Erythroblast (primary cell): Measurements from ENCODE around the gene EIF5AL1.

Experiments
- DNase-seq, 2 experiments: peaks; one replicate each; lab custom pipeline; 2025; lab: John Stamatoyannopoulos, UW
- GATA1 ChIP-seq: IDR thresholded peaks from 2 replicates; pipeline ENCODE4 v1.6.1; 2011; ENCODE audit warnings: low read depth, mild to moderate bottlenecking, control low read depth, low read length, moderate library complexity
- POLR2A ChIP-seq: IDR thresholded peaks from 2 replicates; pipeline ENCODE4 v1.6.1; 2011; ENCODE audit warnings: mild to moderate bottlenecking, low read length

The EIF5AL1 gene

GRCh38 chr10:79477456-79477855, 34.9 kb upstream of the EIF5AL1 start:
- TF ChIP-seq POLR2A (no peak), GATA1 (no peak)
- no peak for DNase-seq

GRCh38 chr10:79479283-79479909, 32.9 kb upstream of the EIF5AL1 start:
- TF ChIP-seq GATA1: no peak
- no peak for TF ChIP-seq POLR2A
- no peak for DNase-seq

- TF ChIP-seq POLR2A (no peak), GATA1 (no peak)
- DNase-seq: no peak
Measured at GRCh38 chr10:79482304-79482703, 30.0 kb upstream of the EIF5AL1 start.

GRCh38 chr10:79482741-79483140, 29.6 kb upstream of the EIF5AL1 start:
- TF ChIP-seq POLR2A (no peak), GATA1 (no peak)
- DNase-seq: no peak

- TF ChIP-seq POLR2A (no peak), GATA1 (no peak)
- no peak for DNase-seq
Measured at GRCh38 chr10:79483299-79483698, 29.0 kb upstream of the EIF5AL1 start.

GRCh38 chr10:79483948-79484347, 28.4 kb upstream of the EIF5AL1 start:
- DNase-seq: no peak

GRCh38 chr10:79484476-79484875, 27.9 kb upstream of the EIF5AL1 start:
- no peak for TF ChIP-seq GATA1
- no peak for TF ChIP-seq POLR2A
- no peak for DNase-seq

More at GRCh38 chr10:79483948-79484347, 28.4 kb upstream of the EIF5AL1 start:
- no peak for TF ChIP-seq GATA1
- no peak for TF ChIP-seq POLR2A

GRCh38 chr10:79487296-79488194, 24.8 kb upstream of the EIF5AL1 start:
- TF ChIP-seq POLR2A: no peak
- no peak for TF ChIP-seq GATA1
- DNase-seq: peak; percentile 64 to 65

GRCh38 chr10:79488336-79488735, 24.0 kb upstream of the EIF5AL1 start:
- DNase-seq: no peak
- no peak for TF ChIP-seq POLR2A
- no peak for TF ChIP-seq GATA1

- DNase-seq: no peak
- TF ChIP-seq POLR2A (no peak), GATA1 (no peak)
Measured at GRCh38 chr10:79488870-79489269, 23.5 kb upstream of the EIF5AL1 start.

- TF ChIP-seq POLR2A (no peak), GATA1 (no peak)
- DNase-seq: no peak
Measured at GRCh38 chr10:79490400-79491142, 21.8 kb upstream of the EIF5AL1 start.

- TF ChIP-seq GATA1 (no peak), POLR2A (no peak)
- no peak for DNase-seq
Measured at GRCh38 chr10:79491143-79491835, 21.0 kb upstream of the EIF5AL1 start.

GRCh38 chr10:79492256-79492655, 20.1 kb upstream of the EIF5AL1 start:
- no peak for TF ChIP-seq POLR2A
- TF ChIP-seq GATA1: no peak

More at GRCh38 chr10:79492256-79492655, 20.1 kb upstream of the EIF5AL1 start:
- DNase-seq: no peak
